GM12878 (cell line): ENCODE results near the gene CS. TPM values are rescaled to one million over a fixed set of nuclear protein-coding genes. Genes with fewer than 3 reads are reported as not detected.

Experiments used
- CREM ChIP-seq: IDR thresholded peaks from 2 replicates; pipeline ENCODE4 v1.6.1; 2014; ENCODE audit warnings: antibody characterized with exemption, low read depth
- EGR1 ChIP-seq, 2 experiments: IDR thresholded peaks; 1 replicate in 1 of 2; 2 replicates in 1 of 2; pipeline ENCODE4 v1.6.1; 2011 to 2012; ENCODE audit warnings: low read depth in 2 of 2, low read length in 2 of 2, borderline replicate concordance in 1 of 2, mild to moderate bottlenecking in 1 of 2, moderate library complexity in 1 of 2
- EP300 ChIP-seq, 2 experiments: fragments of 150-350 bp in 1 of 2; IDR thresholded peaks; 2 replicates each; pipeline ENCODE4 v1.6.1; 2011 to 2012; ENCODE audit warnings: low read depth in 2 of 2, low read length in 2 of 2, borderline replicate concordance in 1 of 2, improper control_type of control experiment in 1 of 2, inconsistent platforms in 1 of 2; ENCODE audit not compliant: control insufficient read depth in 1 of 2
- FOS ChIP-seq: IDR thresholded peaks from 3 replicates; pipeline ENCODE4 v1.6.1; 2011; ENCODE audit warnings: borderline replicate concordance; ENCODE audit not compliant: insufficient read length; ENCODE audit errors: extremely low read depth
- FOXM1 ChIP-seq: IDR thresholded peaks from 2 replicates; pipeline ENCODE4 v1.6.1; 2012; ENCODE audit warnings: low read depth, mild to moderate bottlenecking, inconsistent platforms, low read length, moderate library complexity
- HDGF ChIP-seq: fragments of 450-650 bp; IDR thresholded peaks from 2 replicates; pipeline ENCODE4 v1.6.1; 2016; ENCODE audit warnings: antibody characterized with exemption
- JUND ChIP-seq: IDR thresholded peaks from 2 replicates; pipeline ENCODE4 v1.6.1; 2012; ENCODE audit warnings: low read depth, mild to moderate bottlenecking, low read length, improper control_type of control experiment, moderate library complexity
- MTA2 ChIP-seq: fragments of 450-650 bp; IDR thresholded peaks from 2 replicates; pipeline ENCODE4 v1.6.1; 2016; ENCODE audit warnings: low read depth, mild to moderate bottlenecking, moderate library complexity
- NBN ChIP-seq: fragments of 450-650 bp; IDR thresholded peaks from 2 replicates; pipeline ENCODE4 v1.6.1; 2016
- NRF1 ChIP-seq: conservative IDR thresholded peaks from 2 replicates; pipeline ENCODE4 v1.6.1; 2011; ENCODE audit warnings: mild to moderate bottlenecking, low read depth, low read length, improper control_type of control experiment
- PML ChIP-seq: IDR thresholded peaks from 2 replicates; pipeline ENCODE4 v1.6.1; 2012; ENCODE audit warnings: low read length, inconsistent platforms
- POLR2AphosphoS5 ChIP-seq: IDR thresholded peaks from 2 replicates; pipeline ENCODE4 v1.6.1; 2011; ENCODE audit warnings: mild to moderate bottlenecking, low read length, inconsistent platforms
- RUNX3 ChIP-seq: IDR thresholded peaks from 2 replicates; pipeline ENCODE4 v1.6.1; 2012; ENCODE audit warnings: low read length, inconsistent platforms
- SIN3A ChIP-seq: IDR thresholded peaks from 2 replicates; pipeline ENCODE4 v1.6.1; 2012; ENCODE audit warnings: low read depth, low read length, improper control_type of control experiment
- SMAD1 ChIP-seq: fragments of 450-650 bp; IDR thresholded peaks from 2 replicates; pipeline ENCODE4 v1.6.1; 2018; ENCODE audit warnings: mild to moderate bottlenecking, low read depth; ENCODE audit not compliant: partially characterized antibody
- SMARCA5 ChIP-seq: fragments of 450-650 bp; IDR thresholded peaks from 2 replicates; pipeline ENCODE4 v1.6.1; 2017; ENCODE audit warnings: mild to moderate bottlenecking
- SP1 ChIP-seq: IDR thresholded peaks from one replicate; pipeline ENCODE4 v1.6.1; 2011; ENCODE audit warnings: low read depth, low read length
- SUZ12 ChIP-seq: fragments of 200-600 bp; sonication (generic); IDR thresholded peaks from one replicate; pipeline ENCODE4 v1.6.1; 2018; ENCODE audit warnings: antibody characterized with exemption, mild to moderate bottlenecking; ENCODE audit not compliant: unreplicated experiment
- TAF1 ChIP-seq: IDR thresholded peaks from 2 replicates; pipeline ENCODE4 v1.6.1; 2011; ENCODE audit warnings: mild to moderate bottlenecking, low read depth, low read length, borderline replicate concordance
- ZSCAN29 ChIP-seq: fragments of 450-650 bp; IDR thresholded peaks from 2 replicates; pipeline ENCODE4 v1.6.1; 2017; ENCODE audit warnings: mild to moderate bottlenecking, moderate library complexity
- polyA plus RNA-seq, 11 experiments: library from polyadenylated mRNA; depleted of rRNA in 4 of 11; unstranded in 6 of 11; stranded (reverse) in 5 of 11; fragments of >200 nt; fragmentation: Nextera tagmentation in 4 of 11; fragmentation: Illumina TruSeq in 1 of 11; extraction: Ambion mirVana in 4 of 11; extraction: Trizol in 1 of 11; gene quantifications; 1 replicate in 1 of 11; 2 replicates in 10 of 11; pipeline versions ENCODE4 v1.2.1 to v1.2.3, GENCODE V29; 2011 to 2016; ENCODE audit warnings: inconsistent platforms in 2 of 11, missing spikeins in 2 of 11, low read depth in 1 of 11
- total RNA-seq, 4 experiments: library from RNA; depleted of rRNA in 3 of 4; stranded (reverse); fragments of >200 nt in 3 of 4; fragmentation: Illumina TruSeq in 1 of 4; extraction: Trizol in 1 of 4; gene quantifications; 2 replicates each; pipeline versions ENCODE4 v1.2.1 to v1.2.3, GENCODE V29; 2013 to 2021
- TF ChIP-seq, protein P1 (sequence below): fragments of 450-650 bp; IDR thresholded peaks from 2 replicates; pipeline ENCODE4 v1.6.1; 2016; ENCODE audit warnings: mild to moderate bottlenecking, moderate library complexity, borderline replicate concordance
- TF ChIP-seq, protein P2 (sequence below): fragments of 450-650 bp; IDR thresholded peaks from 2 replicates; pipeline ENCODE4 v1.6.1; 2016; ENCODE audit warnings: mild to moderate bottlenecking
- TF ChIP-seq, protein P3 (sequence below): IDR thresholded peaks from 2 replicates; pipeline ENCODE4 v1.6.1; 2012; ENCODE audit warnings: low read depth, low read length, improper control_type of control experiment

CS gene
- total and polyA plus RNA-seq, 10 of the 15 experiments (the other 5 are each of a cell fraction or from before 2014, with no cell fraction given), result 64.9 to 276 (median 139) TPM

DNA sequence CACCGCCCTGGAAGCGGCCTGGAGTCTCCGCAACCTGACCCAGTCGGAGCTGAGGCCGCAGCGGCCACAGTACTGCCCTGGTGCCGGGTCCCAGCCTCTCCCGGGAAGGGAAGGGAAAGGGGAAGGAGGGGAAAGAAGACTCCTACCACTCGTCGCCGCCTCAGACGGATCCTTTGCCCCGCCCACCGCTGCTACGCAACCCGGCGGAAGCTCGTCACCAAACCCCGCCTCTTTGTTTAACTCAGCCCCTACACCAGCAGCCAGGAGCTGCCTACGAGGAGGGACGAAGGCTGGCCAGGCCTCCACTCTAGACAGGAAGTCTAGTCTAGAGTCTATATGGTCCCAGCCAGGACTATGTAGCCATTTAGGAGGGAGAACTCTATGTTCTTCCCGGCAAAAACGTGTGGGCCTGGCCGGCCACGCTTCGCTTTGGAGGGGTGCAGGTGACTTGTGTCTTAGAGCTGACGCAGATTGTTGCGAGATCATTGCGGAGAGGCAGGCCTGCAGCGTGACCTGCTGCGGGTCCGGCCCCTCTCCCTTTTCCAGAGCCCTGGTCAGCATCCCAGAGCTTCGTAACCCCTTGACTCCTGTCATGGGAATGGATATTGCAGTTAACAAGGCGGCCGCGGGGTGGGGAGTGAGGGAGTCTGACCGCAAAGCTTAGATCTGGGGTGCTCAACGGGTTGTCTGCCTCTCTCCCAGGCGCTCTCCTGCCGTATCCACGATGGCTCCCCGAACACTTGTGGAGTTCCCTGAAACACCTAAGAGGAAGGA, 78.2 kb downstream of the CS start, which contains the start of gene RNF41 (continued):
- TF ChIP-seq, protein P1, sequence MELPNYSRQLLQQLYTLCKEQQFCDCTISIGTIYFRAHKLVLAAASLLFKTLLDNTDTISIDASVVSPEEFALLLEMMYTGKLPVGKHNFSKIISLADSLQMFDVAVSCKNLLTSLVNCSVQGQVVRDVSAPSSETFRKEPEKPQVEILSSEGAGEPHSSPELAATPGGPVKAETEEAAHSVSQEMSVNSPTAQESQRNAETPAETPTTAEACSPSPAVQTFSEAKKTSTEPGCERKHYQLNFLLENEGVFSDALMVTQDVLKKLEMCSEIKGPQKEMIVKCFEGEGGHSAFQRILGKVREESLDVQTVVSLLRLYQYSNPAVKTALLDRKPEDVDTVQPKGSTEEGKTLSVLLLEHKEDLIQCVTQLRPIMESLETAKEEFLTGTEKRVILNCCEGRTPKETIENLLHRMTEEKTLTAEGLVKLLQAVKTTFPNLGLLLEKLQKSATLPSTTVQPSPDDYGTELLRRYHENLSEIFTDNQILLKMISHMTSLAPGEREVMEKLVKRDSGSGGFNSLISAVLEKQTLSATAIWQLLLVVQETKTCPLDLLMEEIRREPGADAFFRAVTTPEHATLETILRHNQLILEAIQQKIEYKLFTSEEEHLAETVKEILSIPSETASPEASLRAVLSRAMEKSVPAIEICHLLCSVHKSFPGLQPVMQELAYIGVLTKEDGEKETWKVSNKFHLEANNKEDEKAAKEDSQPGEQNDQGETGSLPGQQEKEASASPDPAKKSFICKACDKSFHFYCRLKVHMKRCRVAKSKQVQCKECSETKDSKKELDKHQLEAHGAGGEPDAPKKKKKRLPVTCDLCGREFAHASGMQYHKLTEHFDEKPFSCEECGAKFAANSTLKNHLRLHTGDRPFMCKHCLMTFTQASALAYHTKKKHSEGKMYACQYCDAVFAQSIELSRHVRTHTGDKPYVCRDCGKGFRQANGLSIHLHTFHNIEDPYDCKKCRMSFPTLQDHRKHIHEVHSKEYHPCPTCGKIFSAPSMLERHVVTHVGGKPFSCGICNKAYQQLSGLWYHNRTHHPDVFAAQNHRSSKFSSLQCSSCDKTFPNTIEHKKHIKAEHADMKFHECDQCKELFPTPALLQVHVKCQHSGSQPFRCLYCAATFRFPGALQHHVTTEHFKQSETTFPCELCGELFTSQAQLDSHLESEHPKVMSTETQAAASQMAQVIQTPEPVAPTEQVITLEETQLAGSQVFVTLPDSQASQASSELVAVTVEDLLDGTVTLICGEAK, result peak; percentile 85; the same call in 1 of the 2 replicates
- TF ChIP-seq, protein P2, sequence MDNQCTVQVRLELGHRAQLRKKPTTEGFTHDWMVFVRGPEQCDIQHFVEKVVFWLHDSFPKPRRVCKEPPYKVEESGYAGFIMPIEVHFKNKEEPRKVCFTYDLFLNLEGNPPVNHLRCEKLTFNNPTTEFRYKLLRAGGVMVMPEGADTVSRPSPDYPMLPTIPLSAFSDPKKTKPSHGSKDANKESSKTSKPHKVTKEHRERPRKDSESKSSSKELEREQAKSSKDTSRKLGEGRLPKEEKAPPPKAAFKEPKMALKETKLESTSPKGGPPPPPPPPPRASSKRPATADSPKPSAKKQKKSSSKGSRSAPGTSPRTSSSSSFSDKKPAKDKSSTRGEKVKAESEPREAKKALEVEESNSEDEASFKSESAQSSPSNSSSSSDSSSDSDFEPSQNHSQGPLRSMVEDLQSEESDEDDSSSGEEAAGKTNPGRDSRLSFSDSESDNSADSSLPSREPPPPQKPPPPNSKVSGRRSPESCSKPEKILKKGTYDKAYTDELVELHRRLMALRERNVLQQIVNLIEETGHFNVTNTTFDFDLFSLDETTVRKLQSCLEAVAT, result peak; percentile 70; the same call in 1 of the 2 replicates
- TF ChIP-seq JUND, result no peak
- TF ChIP-seq EP300 (IDR thresholded peaks at IDR 0.05; ENCODE audit: borderline replicate concordance in 1 of 2, control insufficient read depth in 1 of 2, low read depth in 2 of 2, low read length in 2 of 2), result no peak
- TF ChIP-seq SIN3A, result 0 out of 2 replicates have a peak, but pooled peaks have one; percentile 35
- no peak for TF ChIP-seq FOS
- TF ChIP-seq SMARCA5, result peak; percentile 36; the same call in 1 of the 2 replicates
- peak; percentile 84 for TF ChIP-seq CREM
- peak; percentile 67 for TF ChIP-seq SMAD1
- TF ChIP-seq POLR2AphosphoS5, result peak; percentile 90
- TF ChIP-seq ZSCAN29, result peak; percentile 93
- TF ChIP-seq MTA2, result 0 out of 2 replicates have a peak, but pooled peaks have one; percentile 10
- TF ChIP-seq SP1, result peak; percentile 61
- peak; percentile 17; the same call in 1 of the 2 replicates for TF ChIP-seq NRF1
- TF ChIP-seq, protein P3, sequence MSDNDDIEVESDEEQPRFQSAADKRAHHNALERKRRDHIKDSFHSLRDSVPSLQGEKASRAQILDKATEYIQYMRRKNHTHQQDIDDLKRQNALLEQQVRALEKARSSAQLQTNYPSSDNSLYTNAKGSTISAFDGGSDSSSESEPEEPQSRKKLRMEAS, result no peak
- peak; percentile 60 for TF ChIP-seq RUNX3
- TF ChIP-seq PML, result peak; percentile 72; the same call in 1 of the 2 replicates
- no peak for TF ChIP-seq FOXM1
- TF ChIP-seq TAF1, result peak; percentile 58; the same call in 1 of the 2 replicates
- no peak for TF ChIP-seq SUZ12
- TF ChIP-seq EGR1 (IDR thresholded peaks at IDR 0.05; ENCODE audit: borderline replicate concordance in 1 of 2, low read depth in 2 of 2, low read length in 2 of 2), result 0 out of 3 replicates have a peak, but pooled peaks of 1 of the 2 experiments have one; percentile 30
- TF ChIP-seq NBN, result peak; percentile 38; the same call in 1 of the 2 replicates
- no peak for TF ChIP-seq HDGF
